8988T (cell line): Measurements from ENCODE around the gene CDIPT.

Experiments
- DNase-seq: peaks from one replicate; pipeline ENCODE4 v3.0.0; 2011

Gene CDIPT

DNA sequence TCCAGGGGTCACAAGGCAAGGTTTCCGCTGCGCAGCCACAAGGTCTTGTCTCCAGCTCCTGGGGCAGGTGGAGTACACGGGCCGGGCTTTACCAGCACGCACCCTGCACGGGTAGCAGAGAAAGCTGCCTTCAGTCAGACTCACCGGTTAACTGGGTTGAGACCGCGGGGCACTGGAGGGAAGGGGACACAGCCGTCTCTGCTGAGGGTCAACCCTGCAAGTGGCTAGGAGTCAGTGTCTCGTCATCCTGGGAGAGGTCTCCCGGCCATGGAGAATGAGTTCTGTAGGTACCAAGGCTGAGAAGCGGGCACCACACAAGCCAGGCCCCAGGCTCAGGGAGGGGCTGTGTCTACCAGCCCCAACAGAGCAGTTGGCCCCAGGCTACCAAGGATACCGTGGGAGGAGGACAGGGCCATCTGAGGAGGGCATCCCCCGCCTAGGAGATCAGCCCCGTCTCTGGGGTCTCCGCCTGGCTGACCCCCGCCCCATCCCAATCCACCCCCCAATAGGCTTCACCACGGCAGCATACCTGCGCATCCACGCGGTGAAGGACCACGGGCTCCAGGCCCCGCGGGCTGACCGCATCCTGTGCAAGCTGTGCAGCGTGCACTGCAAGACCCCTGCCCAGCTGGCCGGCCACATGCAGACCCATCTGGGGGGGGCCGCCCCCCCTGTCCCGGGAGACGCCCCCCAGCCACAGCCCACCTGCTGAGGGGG lies 53.8 kb downstream of the CDIPT start:
- no peak for DNase-seq
